NB4 (cell line): ENCODE results near the gene SLC13A4.

ENCODE experiments used
- DNase-seq: peaks from one replicate; pipeline ENCODE4 v3.0.0; 2010; ENCODE audit warnings: low read depth
- H3K4me3 ChIP-seq: one replicate; pipeline ENCODE4 v1.5.1; 2011; ENCODE audit warnings: mild to moderate bottlenecking, low read depth, low read length, moderate library complexity
- CTCF ChIP-seq: IDR thresholded peaks from one replicate; pipeline ENCODE4 v1.5.1; 2012; ENCODE audit warnings: low read depth, low read length
- MAX ChIP-seq: IDR thresholded peaks from 2 replicates; pipeline ENCODE4 v1.6.1; 2011; ENCODE audit warnings: low read depth, low read length
- MYC ChIP-seq: IDR thresholded peaks from 2 replicates; pipeline ENCODE4 v1.6.1; 2011; ENCODE audit warnings: low read depth, low read length
- POLR2A ChIP-seq: IDR thresholded peaks from 2 replicates; pipeline ENCODE4 v1.6.1; 2011; ENCODE audit warnings: mild to moderate bottlenecking; ENCODE audit not compliant: insufficient read length; ENCODE audit errors: extremely low read depth

Gene SLC13A4

GRCh38 chr7:135736586-135737305 lies 8.8 kb upstream of the SLC13A4 start:
- DNase-seq: no peak
- TF ChIP-seq MYC (no peak), POLR2A (no peak), MAX (no peak), CTCF (no peak)
- H3K4me3 ChIP-seq: no peak overlapping the region

- no peak overlapping the region for H3K4me3 ChIP-seq
- no peak for DNase-seq
- TF ChIP-seq POLR2A (no peak), MAX (no peak), CTCF (no peak), MYC (no peak)
These were observed 6.3 kb upstream of the SLC13A4 start for GRCh38 chr7:135734343-135734689.

GRCh38 chr7:135733603-135734342 lies 5.8 kb upstream of the SLC13A4 start:
- no peak overlapping the region for H3K4me3 ChIP-seq
- DNase-seq: no peak
- no peak for TF ChIP-seq MYC
- no peak for TF ChIP-seq MAX
- no peak for TF ChIP-seq CTCF

- TF ChIP-seq CTCF: no peak
- no peak for TF ChIP-seq MAX
- TF ChIP-seq MYC: no peak
- TF ChIP-seq POLR2A: no peak
- DNase-seq: no peak
- no peak overlapping the region for H3K4me3 ChIP-seq
These were observed 3.1 kb upstream of the SLC13A4 start for GRCh38 chr7:135731131-135731530.

- TF ChIP-seq MYC: no peak
- TF ChIP-seq CTCF: no peak
- no peak for TF ChIP-seq POLR2A
- TF ChIP-seq MAX: no peak
- H3K4me3 ChIP-seq: no peak overlapping the region
- DNase-seq: no peak
These were observed 1.2 kb upstream of the SLC13A4 start for GRCh38 chr7:135729230-135729629.
